Measurements from ENCODE around the gene GUCY2C.
"Not testable (repeated sequence)": the region's sequence is repeated elsewhere in the genome, so short reads cannot be mapped to it uniquely, and the experiment has no call there.

The GUCY2C gene

DNA sequence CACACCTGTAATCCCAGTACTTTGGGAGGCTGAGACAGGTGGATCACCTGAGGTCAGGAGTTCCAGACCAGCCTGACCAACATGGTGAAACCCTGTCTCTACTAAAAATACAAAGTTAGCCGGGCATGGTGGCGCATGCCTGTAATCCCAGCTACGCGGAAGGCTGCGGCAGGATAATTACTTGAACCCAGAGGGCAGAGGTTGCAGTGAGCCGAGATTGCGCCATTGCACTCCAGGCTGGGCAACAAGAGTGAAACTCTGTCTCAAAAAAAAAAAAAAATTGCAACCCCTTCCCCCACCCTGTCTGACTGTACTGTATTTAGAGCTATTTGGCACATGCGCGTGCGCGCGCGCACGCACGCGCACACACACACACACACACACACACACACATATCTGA lies 40.0 kb upstream of the GUCY2C start:
- H3K36me3 ChIP-seq (ENCODE audit: control insufficient read depth in 1 of 2, insufficient read depth in 2 of 2, low read length in 2 of 2); H3K4me2 ChIP-seq (ENCODE audit: low read length); H3K9me3 ChIP-seq (ENCODE audit: insufficient read depth, low read depth, low read length); H4K91ac ChIP-seq (ENCODE audit: low read depth, low read length); H2BK12ac ChIP-seq (ENCODE audit: low read length); H2BK5ac ChIP-seq (ENCODE audit: low read depth, low read length, poor library complexity); H2AFZ ChIP-seq (ENCODE audit: insufficient read depth, low read length, poor library complexity); H3K23ac ChIP-seq (ENCODE audit: low read length); H3K27ac ChIP-seq (ENCODE audit: low read depth, low read length); H4K12ac ChIP-seq (ENCODE audit: low read depth, low read length); H3K4ac ChIP-seq (ENCODE audit: low read depth, low read length); H3K9ac ChIP-seq (ENCODE audit: low read length); H3K4me1 ChIP-seq (ENCODE audit: control insufficient read depth in 1 of 2, insufficient read depth in 2 of 2, low read length in 2 of 2); H2AK5ac ChIP-seq (ENCODE audit: low read length); H3K18ac ChIP-seq (ENCODE audit: low read length); H2BK120ac ChIP-seq (ENCODE audit: insufficient read depth, low read length, poor library complexity); H3K4me3 ChIP-seq (ENCODE audit: low read depth, low read length); H3K27me3 ChIP-seq (ENCODE audit: insufficient read depth, low read length); H3K79me2 ChIP-seq (ENCODE audit: control insufficient read depth, insufficient read depth, low read length, poor library complexity); H3K14ac ChIP-seq (ENCODE audit: low read length); H4K8ac ChIP-seq (ENCODE audit: low read depth, low read length); H3K79me1 ChIP-seq (ENCODE audit: low read length): not testable (repeated sequence)
- WGBS (ENCODE audit: extremely low coverage, insufficient coverage, insufficient read length): no CpG with 5 or more reads among the region's 16 CpGs
- DNase-seq: peak; percentile 38 to 56

DNA sequence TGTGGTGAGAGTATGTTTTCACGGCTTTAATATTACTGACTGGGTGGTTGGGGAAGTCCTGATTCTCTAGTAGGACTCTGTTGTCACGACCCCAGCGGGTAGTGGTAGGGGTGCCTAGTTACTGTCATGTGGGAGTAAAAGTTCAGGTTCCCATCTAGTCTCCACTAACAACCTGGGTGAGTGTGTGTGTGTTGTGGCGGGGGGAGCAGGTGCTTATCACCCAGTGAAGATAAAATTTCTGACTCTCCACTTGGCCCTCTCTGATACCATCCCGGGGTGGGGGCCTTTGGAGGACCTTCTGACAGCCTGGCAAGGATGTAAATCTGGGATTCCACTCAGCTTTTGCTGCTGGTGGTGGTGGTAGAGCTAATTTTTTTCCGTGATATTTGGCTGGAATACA lies 35.4 kb upstream of the GUCY2C start:
- no peaks in the 10 kb centered on the region for H3K36me3 ChIP-seq (ENCODE audit: control insufficient read depth in 1 of 2, insufficient read depth in 2 of 2, low read length in 2 of 2)
- H4K12ac ChIP-seq (ENCODE audit: low read depth, low read length): no peak overlapping the region
- no peak overlapping the region for H4K91ac ChIP-seq (ENCODE audit: low read depth, low read length)
- WGBS (ENCODE audit: extremely low coverage, insufficient coverage, insufficient read length): no CpG with 5 or more reads among the region's 6 CpGs
- no peak overlapping the region for H3K4me2 ChIP-seq (ENCODE audit: low read length)
- no peaks in the 10 kb centered on the region for H3K27me3 ChIP-seq (ENCODE audit: insufficient read depth, low read length)
- H3K27ac ChIP-seq (ENCODE audit: low read depth, low read length): no peak overlapping the region
- H3K4me1 ChIP-seq (ENCODE audit: control insufficient read depth in 1 of 2, insufficient read depth in 2 of 2, low read length in 2 of 2): no peaks in the 10 kb centered on the region
- H3K14ac ChIP-seq (ENCODE audit: low read length): no peak overlapping the region
- H2BK12ac ChIP-seq (ENCODE audit: low read length): no peak overlapping the region
- H3K79me2 ChIP-seq (ENCODE audit: control insufficient read depth, insufficient read depth, low read length, poor library complexity): no peaks in the 10 kb centered on the region
- H2BK120ac ChIP-seq (ENCODE audit: insufficient read depth, low read length, poor library complexity): no peak overlapping the region
- H3K18ac ChIP-seq (ENCODE audit: low read length): no peak overlapping the region
- H3K9me3 ChIP-seq (ENCODE audit: insufficient read depth, low read depth, low read length): no peaks in the 10 kb centered on the region
- no peak overlapping the region for H2BK5ac ChIP-seq (ENCODE audit: low read depth, low read length, poor library complexity)
- H3K4me3 ChIP-seq (ENCODE audit: low read depth, low read length): no peak overlapping the region
- H2AK5ac ChIP-seq (ENCODE audit: low read length): no peak overlapping the region
- no peak overlapping the region for H3K9ac ChIP-seq (ENCODE audit: low read length)
- no peak overlapping the region for H4K8ac ChIP-seq (ENCODE audit: low read depth, low read length)
- no peak overlapping the region for H2AFZ ChIP-seq (ENCODE audit: insufficient read depth, low read length, poor library complexity)
- no peaks in the 10 kb centered on the region for H3K79me1 ChIP-seq (ENCODE audit: low read length)
- no peak for DNase-seq
- H3K23ac ChIP-seq (ENCODE audit: low read length): no peak overlapping the region
- H3K4ac ChIP-seq (ENCODE audit: low read depth, low read length): no peak overlapping the region

DNA sequence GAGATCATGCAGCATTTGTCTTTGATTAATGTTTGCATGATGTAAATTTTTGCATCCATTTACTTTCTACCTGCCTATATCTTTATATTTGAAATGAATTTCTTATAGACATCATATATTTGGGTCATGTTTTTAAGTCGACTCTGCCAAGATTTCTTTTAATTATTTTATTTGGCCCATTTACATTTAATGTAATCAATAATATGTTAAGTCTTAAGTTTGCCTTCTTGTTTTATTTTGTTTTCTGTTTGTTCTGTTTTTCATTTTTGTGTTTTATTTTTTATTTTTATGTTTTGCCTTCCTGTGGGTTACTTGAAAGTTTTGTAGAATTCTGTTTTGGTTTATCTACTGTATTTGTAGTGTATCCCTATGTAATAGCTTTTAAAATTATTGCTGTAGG lies 33.2 kb upstream of the GUCY2C start:
- Histone ChIP-seq H2AFZ (ENCODE audit: insufficient read depth, low read length, poor library complexity) (no peak overlapping the region), H3K79me1 (ENCODE audit: low read length) (no peaks in the 10 kb centered on the region), H2BK12ac (ENCODE audit: low read length) (no peak overlapping the region), H2AK5ac (ENCODE audit: low read length) (no peak overlapping the region), H3K4me2 (ENCODE audit: low read length) (no peak overlapping the region), H4K12ac (ENCODE audit: low read depth, low read length) (no peak overlapping the region), H3K4me3 (ENCODE audit: low read depth, low read length) (no peak overlapping the region), H3K9ac (ENCODE audit: low read length) (no peak overlapping the region), H2BK5ac (ENCODE audit: low read depth, low read length, poor library complexity) (no peak overlapping the region), H3K23ac (ENCODE audit: low read length) (no peak overlapping the region), H3K9me3 (ENCODE audit: insufficient read depth, low read depth, low read length) (no peaks in the 10 kb centered on the region), H3K4ac (ENCODE audit: low read depth, low read length) (no peak overlapping the region), H2BK120ac (ENCODE audit: insufficient read depth, low read length, poor library complexity) (no peak overlapping the region), H4K8ac (ENCODE audit: low read depth, low read length) (no peak overlapping the region), H3K18ac (ENCODE audit: low read length) (no peak overlapping the region), H3K36me3 (ENCODE audit: control insufficient read depth in 1 of 2, insufficient read depth in 2 of 2, low read length in 2 of 2) (no peaks in the 10 kb centered on the region), H3K14ac (ENCODE audit: low read length) (no peak overlapping the region), H3K27ac (ENCODE audit: low read depth, low read length) (no peak overlapping the region), H4K91ac (ENCODE audit: low read depth, low read length) (no peak overlapping the region), H3K79me2 (ENCODE audit: control insufficient read depth, insufficient read depth, low read length, poor library complexity) (no peaks in the 10 kb centered on the region), H3K4me1 (ENCODE audit: control insufficient read depth in 1 of 2, insufficient read depth in 2 of 2, low read length in 2 of 2) (no peaks in the 10 kb centered on the region), H3K27me3 (ENCODE audit: insufficient read depth, low read length) (no peaks in the 10 kb centered on the region)
- WGBS (ENCODE audit: extremely low coverage, insufficient coverage, insufficient read length): no CpG with 5 or more reads among the region's 1 CpG
- DNase-seq: no peak

DNA sequence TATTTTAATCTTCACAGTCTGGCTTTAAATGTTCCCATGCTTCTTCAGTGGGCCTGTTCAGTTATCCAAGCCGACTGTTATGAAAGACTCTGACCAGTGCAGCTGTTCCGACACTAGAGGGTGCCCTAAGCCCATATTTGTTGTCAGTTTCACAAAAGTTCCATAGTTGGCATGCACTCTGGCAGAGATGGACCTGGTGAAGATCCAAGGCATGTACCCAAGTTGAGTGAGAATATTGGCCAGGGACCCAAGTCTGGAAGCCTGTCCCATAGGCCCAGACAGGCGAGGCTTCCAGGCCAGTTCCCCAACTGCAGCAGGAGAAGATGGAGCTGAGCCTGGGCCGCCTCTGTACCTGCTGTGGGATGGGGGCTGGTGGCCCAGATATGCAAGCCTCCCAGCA lies 27.4 kb upstream of the GUCY2C start:
- DNase-seq: peak; percentile 53 to 85
- WGBS (ENCODE audit: extremely low coverage, insufficient coverage, insufficient read length): no CpG with 5 or more reads among the region's 4 CpGs

More for the DNA sequence above, 27.4 kb upstream of the GUCY2C start:
- no peak overlapping the region for H2BK12ac ChIP-seq (ENCODE audit: low read length)
- no peak overlapping the region for H4K12ac ChIP-seq (ENCODE audit: low read depth, low read length)
- no peak overlapping the region for H3K4ac ChIP-seq (ENCODE audit: low read depth, low read length)
- no peak overlapping the region for H2AFZ ChIP-seq (ENCODE audit: insufficient read depth, low read length, poor library complexity)
- H3K79me1 ChIP-seq (ENCODE audit: low read length): no peaks in the 10 kb centered on the region
- no peaks in the 10 kb centered on the region for H3K79me2 ChIP-seq (ENCODE audit: control insufficient read depth, insufficient read depth, low read length, poor library complexity)
- H3K9ac ChIP-seq (ENCODE audit: low read length): no peak overlapping the region
- no peak overlapping the region for H3K18ac ChIP-seq (ENCODE audit: low read length)
- no peak overlapping the region for H2BK120ac ChIP-seq (ENCODE audit: insufficient read depth, low read length, poor library complexity)
- H3K23ac ChIP-seq (ENCODE audit: low read length): no peak overlapping the region
- no peak overlapping the region for H3K27ac ChIP-seq (ENCODE audit: low read depth, low read length)
- H3K27me3 ChIP-seq (ENCODE audit: insufficient read depth, low read length): no peaks in the 10 kb centered on the region
- H4K8ac ChIP-seq (ENCODE audit: low read depth, low read length): no peak overlapping the region
- no peaks in the 10 kb centered on the region for H3K36me3 ChIP-seq (ENCODE audit: control insufficient read depth in 1 of 2, insufficient read depth in 2 of 2, low read length in 2 of 2)
- no peak overlapping the region for H3K14ac ChIP-seq (ENCODE audit: low read length)
- no peak overlapping the region for H3K4me2 ChIP-seq (ENCODE audit: low read length)
- no peak overlapping the region for H4K91ac ChIP-seq (ENCODE audit: low read depth, low read length)
- H2BK5ac ChIP-seq (ENCODE audit: low read depth, low read length, poor library complexity): no peak overlapping the region
- H3K4me3 ChIP-seq (ENCODE audit: low read depth, low read length): no peak overlapping the region
- no peaks in the 10 kb centered on the region for H3K4me1 ChIP-seq (ENCODE audit: control insufficient read depth in 1 of 2, insufficient read depth in 2 of 2, low read length in 2 of 2)
- H3K9me3 ChIP-seq (ENCODE audit: insufficient read depth, low read depth, low read length): peaks cover 1% of the 10 kb centered on the region
- H2AK5ac ChIP-seq (ENCODE audit: low read length): no peak overlapping the region

Data from trophoblast cell (in vitro differentiated cells and primary cell).